ENCODE results near the gene SCP2.

DNA sequence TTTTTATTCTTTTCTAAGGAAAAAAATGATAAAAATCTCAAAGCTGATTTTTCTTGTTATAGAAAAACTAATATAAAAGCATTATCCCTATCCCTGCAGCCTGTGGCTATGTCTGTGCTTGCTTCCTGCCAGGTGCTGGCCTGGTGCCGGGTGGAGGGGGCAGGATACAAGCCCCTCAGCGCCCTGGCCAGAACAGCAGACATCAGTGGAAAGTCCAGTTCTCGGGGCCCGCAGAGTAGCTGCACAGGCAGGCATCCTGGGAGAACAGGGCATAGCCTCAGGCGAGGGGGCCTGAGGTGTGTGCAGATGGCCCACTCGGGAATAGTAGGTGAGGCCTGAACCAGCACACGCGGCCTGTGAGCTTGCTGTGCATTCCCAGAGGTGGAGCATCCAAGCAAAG lies 158.3 kb downstream of the SCP2 start:
- TF ChIP-seq, protein P1, sequence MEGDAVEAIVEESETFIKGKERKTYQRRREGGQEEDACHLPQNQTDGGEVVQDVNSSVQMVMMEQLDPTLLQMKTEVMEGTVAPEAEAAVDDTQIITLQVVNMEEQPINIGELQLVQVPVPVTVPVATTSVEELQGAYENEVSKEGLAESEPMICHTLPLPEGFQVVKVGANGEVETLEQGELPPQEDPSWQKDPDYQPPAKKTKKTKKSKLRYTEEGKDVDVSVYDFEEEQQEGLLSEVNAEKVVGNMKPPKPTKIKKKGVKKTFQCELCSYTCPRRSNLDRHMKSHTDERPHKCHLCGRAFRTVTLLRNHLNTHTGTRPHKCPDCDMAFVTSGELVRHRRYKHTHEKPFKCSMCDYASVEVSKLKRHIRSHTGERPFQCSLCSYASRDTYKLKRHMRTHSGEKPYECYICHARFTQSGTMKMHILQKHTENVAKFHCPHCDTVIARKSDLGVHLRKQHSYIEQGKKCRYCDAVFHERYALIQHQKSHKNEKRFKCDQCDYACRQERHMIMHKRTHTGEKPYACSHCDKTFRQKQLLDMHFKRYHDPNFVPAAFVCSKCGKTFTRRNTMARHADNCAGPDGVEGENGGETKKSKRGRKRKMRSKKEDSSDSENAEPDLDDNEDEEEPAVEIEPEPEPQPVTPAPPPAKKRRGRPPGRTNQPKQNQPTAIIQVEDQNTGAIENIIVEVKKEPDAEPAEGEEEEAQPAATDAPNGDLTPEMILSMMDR (IDR thresholded peaks at IDR 0.05) = no peak
- TF ChIP-seq POLR2A (IDR thresholded peaks at IDR 0.05) = no peak
- no peak for TF ChIP-seq EP300 (IDR thresholded peaks at IDR 0.05; ENCODE audit: low read depth)
